PC-3 (cell line): ENCODE measurements around the gene HERC3. TPM values are rescaled to one million over a fixed set of nuclear protein-coding genes. Genes with fewer than 3 reads are reported as not detected.

ENCODE experiments used
- ATAC-seq: fragments of 200-7000 bp; cut with Tn5 transposase; 2 replicates; pipeline ENCODE4 v1.9.1; 2020; ENCODE audit warnings: mild to moderate bottlenecking, moderate library complexity
- BruUV-seq: library from RNA; stranded (reverse); fragments of 400-500 nt; replicated peaks from 2 replicates; lab custom pipeline; 2021; lab: Mats Ljungman, UMichigan
- CTCF ChIA-PET: fragments of 300-600 bp; sonication (Branson Sonifier 250); formaldehyde crosslinking; loops from one replicate; lab custom pipeline; 2022; ENCODE audit warnings: antibody characterized with exemption; lab: Charles Lee
- POLR2A ChIA-PET: fragments of 300-600 bp; sonication (Branson Sonifier 250); formaldehyde crosslinking; loops from one replicate; lab custom pipeline; 2022; ENCODE audit warnings: antibody characterized with exemption; ENCODE audit not compliant: unreplicated experiment; lab: Charles Lee
- DNase-seq: peaks from one replicate; pipeline ENCODE4 v3.0.0-alpha.2; 2015
- H2AFZ ChIP-seq: fragments of 300-600 bp; sonication (generic); 2 replicates; pipeline ENCODE4 v1.6.0; 2016; ENCODE audit warnings: antibody characterized with exemption, low read length
- H3F3A ChIP-seq: fragments of 300-600 bp; sonication (generic); one replicate; pipeline ENCODE4 v1.6.0; 2017; ENCODE audit warnings: antibody characterized with exemption, low read length, control low read depth, mild to moderate bottlenecking; ENCODE audit not compliant: unreplicated experiment
- H3K27ac ChIP-seq: fragments of 300-600 bp; sonication (generic); 2 replicates; pipeline ENCODE4 v1.5.1; 2016; ENCODE audit warnings: mild to moderate bottlenecking, low read length
- H3K27me3 ChIP-seq: fragments of 300-600 bp; sonication (generic); 2 replicates; pipeline ENCODE4 v1.6.1; 2016; ENCODE audit warnings: low read length, mixed read lengths
- H3K36me3 ChIP-seq: fragments of 300-600 bp; sonication (generic); 2 replicates; pipeline ENCODE4 v1.6.1; 2016; ENCODE audit warnings: low read depth, mixed run types, low read length, mixed read lengths
- H3K4me1 ChIP-seq: fragments of 300-600 bp; sonication (generic); 2 replicates; pipeline ENCODE4 v1.5.1; 2016; ENCODE audit warnings: low read length; ENCODE audit not compliant: insufficient read depth
- H3K4me2 ChIP-seq: fragments of 300-600 bp; sonication (generic); 2 replicates; pipeline ENCODE4 v1.6.0; 2016; ENCODE audit warnings: low read length
- H3K4me3 ChIP-seq: fragments of 300-600 bp; sonication (generic); 2 replicates; pipeline ENCODE4 v1.5.1; 2016; ENCODE audit warnings: mild to moderate bottlenecking, low read length, mixed read lengths
- H3K79me2 ChIP-seq: fragments of 300-600 bp; sonication (generic); 2 replicates; pipeline ENCODE4 v1.6.1; 2017; ENCODE audit warnings: low read length, mixed read lengths
- H3K9ac ChIP-seq: fragments of 300-600 bp; sonication (generic); 2 replicates; pipeline ENCODE4 v1.6.0; 2016; ENCODE audit warnings: mild to moderate bottlenecking, low read length
- H3K9me2 ChIP-seq: fragments of 300-600 bp; sonication (generic); replicated peaks from 2 replicates; pipeline ENCODE4 v1.6.1; 2016; ENCODE audit warnings: mixed run types, low read length, mixed read lengths
- H3K9me3 ChIP-seq: fragments of 300-600 bp; sonication (generic); 2 replicates; pipeline ENCODE4 v1.6.1; 2016; ENCODE audit warnings: low read length, mixed read lengths
- H4K20me1 ChIP-seq: fragments of 300-600 bp; sonication (generic); 2 replicates; pipeline ENCODE4 v1.6.1; 2016; ENCODE audit warnings: low read length, mixed read lengths
- CTCF ChIP-seq: fragments of 300-600 bp; sonication (generic); conservative IDR thresholded peaks from 2 replicates; pipeline ENCODE4 v1.5.1; 2017; ENCODE audit warnings: antibody characterized with exemption, low read depth, mild to moderate bottlenecking, low read length
- EZH2 ChIP-seq: fragments of 300-600 bp; sonication (generic); IDR thresholded peaks from one replicate; pipeline ENCODE4 v1.6.1; 2017; ENCODE audit warnings: antibody characterized with exemption, mild to moderate bottlenecking, low read length; ENCODE audit not compliant: unreplicated experiment
- EZH2phosphoT487 ChIP-seq: fragments of 300-600 bp; sonication (generic); IDR thresholded peaks from 2 replicates; pipeline ENCODE4 v1.6.1; 2018; ENCODE audit warnings: mild to moderate bottlenecking, antibody characterized with exemption, low read length, borderline replicate concordance
- intact Hi-C: fragments of 100-400 bp; cut with micrococcal nuclease; formaldehyde crosslinking; loops from 2 replicates; pipeline ENCODE4 v1.9.0; 2023
- total RNA-seq: library from RNA; depleted of rRNA; stranded (reverse); fragments of >200 nt; gene quantifications from 2 replicates; pipeline ENCODE4 v1.2.3, GENCODE V29; 2014

HERC3 gene
- total RNA-seq, 1 experiment from 2014 or later, result 5.2 TPM

GRCh38 chr4:88732714-88733368 is 140.6 kb downstream of the HERC3 start:
- H3K9me2 ChIP-seq, result no peaks in the 10 kb centered on the region
- no peak overlapping the region for H3K4me2 ChIP-seq
- BruUV-seq, result no TSS peak
- ATAC-seq (no peak), DNase-seq (no peak)
- POLR2A ChIA-PET, result no interaction called here
- 0 out of 2 replicates have a peak, but pooled peaks cover 2% of the 10 kb centered on the region for H3K36me3 ChIP-seq
- H3K9me3 ChIP-seq, result no peaks in the 10 kb centered on the region
- no peak overlapping the region for H3K4me3 ChIP-seq
- H3K27me3 ChIP-seq, result no peaks in the 10 kb centered on the region
- no peaks in the 10 kb centered on the region for H4K20me1 ChIP-seq
- CTCF ChIA-PET, result no interaction called here
- 0 out of 2 replicates have a peak, but pooled peaks cover 4% of the 10 kb centered on the region for H3K4me1 ChIP-seq
- no peak overlapping the region for H3K9ac ChIP-seq
- no peak overlapping the region for H2AFZ ChIP-seq
- H3F3A ChIP-seq, result no peaks in the 10 kb centered on the region
- no peaks in the 10 kb centered on the region for H3K79me2 ChIP-seq
- TF ChIP-seq EZH2phosphoT487, result no peak
- no peak for TF ChIP-seq CTCF
- TF ChIP-seq EZH2, result no peak
- intact Hi-C loops, result no loop called here
- H3K27ac ChIP-seq, result no peak overlapping the region

GRCh38 chr4:88734403-88734949 is 142.2 kb downstream of the HERC3 start:
- Histone ChIP-seq H3K79me2 (no peaks in the 10 kb centered on the region), H3F3A (no peaks in the 10 kb centered on the region), H3K9me2 (no peaks in the 10 kb centered on the region), H2AFZ (no peak overlapping the region), H3K36me3 (peaks cover 6% of the 10 kb centered on the region; the same call in 1 of the 2 replicates), H4K20me1 (no peaks in the 10 kb centered on the region), H3K27me3 (no peaks in the 10 kb centered on the region), H3K4me1 (0 out of 2 replicates have a peak, but pooled peaks cover 4% of the 10 kb centered on the region), H3K9me3 (no peaks in the 10 kb centered on the region), H3K9ac (no peak overlapping the region), H3K4me2 (no peak overlapping the region), H3K4me3 (no peak overlapping the region), H3K27ac (no peak overlapping the region)
- no TSS peak for BruUV-seq
- DNase-seq (no peak), ATAC-seq (no peak)
- intact Hi-C loops, result no loop called here
- TF ChIP-seq EZH2, result no peak
- no peak for TF ChIP-seq CTCF
- TF ChIP-seq EZH2phosphoT487, result no peak
- CTCF ChIA-PET, result no interaction called here
- POLR2A ChIA-PET, result no interaction called here

GRCh38 chr4:88735564-88735963 is 143.3 kb downstream of the HERC3 start:
- Histone ChIP-seq H2AFZ (no peak overlapping the region), H3K36me3 (peaks cover 6% of the 10 kb centered on the region; the same call in 1 of the 2 replicates), H3F3A (no peaks in the 10 kb centered on the region), H3K9ac (no peak overlapping the region), H3K27me3 (no peaks in the 10 kb centered on the region), H3K27ac (no peak overlapping the region), H3K4me2 (no peak overlapping the region), H3K79me2 (no peaks in the 10 kb centered on the region), H3K9me3 (no peaks in the 10 kb centered on the region), H3K9me2 (no peaks in the 10 kb centered on the region), H4K20me1 (no peaks in the 10 kb centered on the region), H3K4me3 (no peak overlapping the region), H3K4me1 (0 out of 2 replicates have a peak, but pooled peaks cover 4% of the 10 kb centered on the region)
- no peak for ATAC-seq
- CTCF ChIA-PET, result no interaction called here
- no TSS peak for BruUV-seq
- no peak for DNase-seq
- TF ChIP-seq EZH2phosphoT487 (no peak), EZH2 (no peak), CTCF (no peak)
- POLR2A ChIA-PET, result interaction anchor here (0.6 kb wide), 1 partner anchor 123 kb away, joined by 5 read pairs; no protein-coding TSS in a partner anchor
- intact Hi-C loops, result no loop called here
